HepG2 (cell line): ENCODE data around the gene PRR29. TPM values are rescaled to one million over a fixed set of nuclear protein-coding genes. Genes with fewer than 3 reads are reported as not detected.
A peak's percentile ranks its signal among the peaks of the same experiment; 100 is the strongest.

ENCODE experiments used
- ATAC-seq: fragments of 200-7000 bp; cut with Tn5 transposase; 3 replicates; pipeline ENCODE4 v1.9.1; 2020; ENCODE audit warnings: mild to moderate bottlenecking, moderate library complexity
- Bru-seq: library from RNA; stranded (reverse); fragments of 400-500 nt; gene quantifications from one replicate; lab custom pipeline; 2021; lab: Mats Ljungman, UMichigan
- BruChase-seq, 2 experiments: library from RNA; stranded (reverse); fragments of 400-500 nt; gene quantifications; one replicate each; lab custom pipeline; 2021; lab: Mats Ljungman, UMichigan
- BruUV-seq: library from RNA; stranded (reverse); fragments of 400-500 nt; replicated peaks from 2 replicates; lab custom pipeline; 2021; lab: Mats Ljungman, UMichigan
- CTCF ChIA-PET: fragments of 300-600 bp; formaldehyde crosslinking; extraction: SDS; loops from one replicate; lab custom pipeline; 2021; ENCODE audit warnings: low total read pairs, inconsistent platforms, low intra/inter-chr PET ratio; lab: Yijun Ruan, JAX
- POLR2A ChIA-PET: fragments of 350-600 bp; sonication (Branson Sonifier 250); formaldehyde crosslinking; loops from one replicate; lab custom pipeline; 2020; ENCODE audit warnings: antibody characterized with exemption, inconsistent platforms; lab: Yijun Ruan, JAX
- DNase-seq: peaks from one replicate; pipeline ENCODE4 v3.0.0-alpha.2; 2015; ENCODE audit warnings: low spot score
- FAIRE-seq: peaks from 3 replicates; lab custom pipeline; 2011; peaks lifted over from hg19 to GRCh38; lab: Jason Lieb, UNC
- H2AFZ ChIP-seq: one replicate; pipeline ENCODE4 v1.6.1; 2011; ENCODE audit warnings: low read length, inconsistent platforms
- H3K27ac ChIP-seq: fragments of 300-600 bp; 3 replicates; pipeline ENCODE4 v1.8.0; 2011; ENCODE audit warnings: mixed run types, mild to moderate bottlenecking, mixed read lengths, low read length, inconsistent platforms; ENCODE audit not compliant: insufficient read depth; ENCODE audit errors: extremely low read length
- H3K27me3 ChIP-seq, 2 experiments: fragments of 200-600 bp in 1 of 2; 2 replicates in 1 of 2; 3 replicates in 1 of 2; pipeline versions ENCODE4 v1.6.0 to v1.8.0; 2011; ENCODE audit warnings: low read length in 2 of 2, mild to moderate bottlenecking in 2 of 2, moderate library complexity in 2 of 2, inconsistent platforms in 1 of 2; ENCODE audit not compliant: insufficient read depth in 2 of 2, control insufficient read depth in 1 of 2
- H3K36me3 ChIP-seq, 2 experiments: fragments of 200-600 bp in 1 of 2; replicated peaks in 1 of 2; 2 replicates in 1 of 2; 3 replicates in 1 of 2; pipeline versions ENCODE4 v1.5.1 to v1.8.0; 2011; ENCODE audit warnings: low read length in 2 of 2, inconsistent platforms in 1 of 2; ENCODE audit not compliant: insufficient read depth in 2 of 2, control insufficient read depth in 1 of 2
- H3K4me1 ChIP-seq: 2 replicates; pipeline ENCODE4 v1.5.1; 2012; ENCODE audit warnings: low read length, inconsistent platforms; ENCODE audit not compliant: insufficient read depth
- H3K4me2 ChIP-seq: 2 replicates; pipeline ENCODE4 v1.6.0; 2011; ENCODE audit warnings: low read depth, low read length, inconsistent platforms
- H3K4me3 ChIP-seq, 3 experiments: fragments of 200-600 bp in 1 of 3; sonication (generic), shearing (Covaris generic) in 1 of 3; replicated peaks in 1 of 3; 2 replicates each; pipeline ENCODE4 v1.5.1; 2011 to 2016; ENCODE audit warnings: low read length in 3 of 3, inconsistent platforms in 2 of 3, low read depth in 2 of 3, mild to moderate bottlenecking in 2 of 3, control low read depth in 1 of 3, mixed read lengths in 1 of 3; ENCODE audit not compliant: insufficient read depth in 1 of 3
- H3K79me2 ChIP-seq: one replicate; pipeline ENCODE4 v1.6.1; 2011; ENCODE audit warnings: low read length, inconsistent platforms; ENCODE audit not compliant: insufficient read depth
- H3K9ac ChIP-seq: 2 replicates; pipeline ENCODE4 v1.6.0; 2011; ENCODE audit warnings: mild to moderate bottlenecking, low read depth, low read length, inconsistent platforms; ENCODE audit not compliant: insufficient read depth
- H3K9me3 ChIP-seq: 2 replicates; pipeline ENCODE4 v1.5.1; 2012; ENCODE audit warnings: mild to moderate bottlenecking, low read length
- H4K20me1 ChIP-seq: 2 replicates; pipeline ENCODE4 v1.6.0; 2011; ENCODE audit warnings: inconsistent platforms, mild to moderate bottlenecking, low read length, moderate library complexity; ENCODE audit not compliant: insufficient read depth
- CTCF ChIP-seq: sonication (generic); formaldehyde crosslinking; IDR thresholded peaks from 2 replicates; pipeline ENCODE4 v1.5.0; 2020; ENCODE audit warnings: mild to moderate bottlenecking, missing genetic modification reagents, moderate library complexity
- ELF3 ChIP-seq: IDR thresholded peaks from 2 replicates; pipeline ENCODE4 v1.6.1; 2016; ENCODE audit warnings: missing genetic modification reagents, missing compliant biosample characterization
- FOSL1 ChIP-seq: sonication (generic); formaldehyde crosslinking; IDR thresholded peaks from 2 replicates; pipeline ENCODE4 v1.9.0; 2021; ENCODE audit warnings: missing genetic modification reagents, borderline replicate concordance
- GMEB1 ChIP-seq: sonication (generic); formaldehyde crosslinking; IDR thresholded peaks from 2 replicates; pipeline ENCODE4 v1.5.1; 2020; ENCODE audit warnings: missing genetic modification reagents, mild to moderate bottlenecking, borderline replicate concordance
- HDAC6 ChIP-seq: fragments of 200-600 bp; sonication (generic); IDR thresholded peaks from 2 replicates; pipeline ENCODE4 v1.7.0; 2017; ENCODE audit warnings: mild to moderate bottlenecking, antibody characterized with exemption, low read length, low read depth
- HIVEP1 ChIP-seq: sonication (generic); formaldehyde crosslinking; IDR thresholded peaks from 2 replicates; pipeline ENCODE4 v1.4.0; 2020; ENCODE audit warnings: mild to moderate bottlenecking, missing genetic modification reagents
- MATR3 ChIP-seq: sonication (generic); formaldehyde crosslinking; IDR thresholded peaks from 2 replicates; pipeline ENCODE4 v1.4.0; 2020; ENCODE audit warnings: missing genetic modification reagents
- RXRB ChIP-seq: IDR thresholded peaks from 2 replicates; pipeline ENCODE4 v1.6.1; 2016; ENCODE audit warnings: borderline replicate concordance, missing genetic modification reagents, missing compliant biosample characterization
- STAT5B ChIP-seq: sonication (generic); formaldehyde crosslinking; IDR thresholded peaks from 2 replicates; pipeline ENCODE4 v1.4.0; 2020; ENCODE audit warnings: missing genetic modification reagents
- TEAD2 ChIP-seq: sonication (generic); formaldehyde crosslinking; IDR thresholded peaks from 2 replicates; pipeline ENCODE4 v1.9.0; 2021; ENCODE audit warnings: missing genetic modification reagents
- ZFP90 ChIP-seq: sonication (generic); formaldehyde crosslinking; IDR thresholded peaks from 2 replicates; pipeline ENCODE4 v1.8.0; 2022; ENCODE audit warnings: missing genetic modification reagents, mild to moderate bottlenecking, inconsistent platforms, borderline replicate concordance
- ZNF225 ChIP-seq: sonication (generic); formaldehyde crosslinking; IDR thresholded peaks from 2 replicates; pipeline ENCODE4 v1.4.0; 2020; ENCODE audit warnings: mild to moderate bottlenecking, missing genetic modification reagents
- ZNF263 ChIP-seq: sonication (generic); formaldehyde crosslinking; IDR thresholded peaks from 2 replicates; pipeline ENCODE4 v1.4.0; 2020; ENCODE audit warnings: missing genetic modification reagents
- ZNF274 ChIP-seq: sonication (generic); formaldehyde crosslinking; IDR thresholded peaks from 2 replicates; pipeline ENCODE4 v1.5.1; 2020; ENCODE audit warnings: mild to moderate bottlenecking, missing genetic modification reagents
- ZNF44 ChIP-seq: sonication (generic); formaldehyde crosslinking; IDR thresholded peaks from 2 replicates; pipeline ENCODE4 v1.5.1; 2020; ENCODE audit warnings: mild to moderate bottlenecking, missing genetic modification reagents
- ZNF468 ChIP-seq: sonication (generic); formaldehyde crosslinking; IDR thresholded peaks from 2 replicates; pipeline ENCODE4 v1.8.0; 2022; ENCODE audit warnings: mild to moderate bottlenecking, moderate library complexity, missing genetic modification reagents
- WGBS: methylation state at CpG from one replicate; pipeline ENCODE4 v1.1.6; 2017; ENCODE audit warnings: low lambda C conversion rate; 5-methylcytosine and 5-hydroxymethylcytosine counted together
- in situ Hi-C: cut with HindIII; loops from 2 replicates; pipeline ENCODE4 v1.10.0; 2017; ENCODE audit warnings: low pct_unique_long_range_greater_than_20kb; ENCODE audit not compliant: extremely low pct_ligation_motif_present
- intact Hi-C: fragments of 100-400 bp; cut with micrococcal nuclease; formaldehyde crosslinking; loops from one replicate; pipeline ENCODE4 v1.10.0; 2022; ENCODE audit not compliant: unreplicated experiment
- long read RNA-seq, 2 experiments: library from RNA in 1 of 2; library from polyadenylated mRNA in 1 of 2; stranded (forward) in 1 of 2; unstranded in 1 of 2; transcript quantifications; one replicate each; pipeline ENCODE4 v2.0.0, GENCODE V29; 2019 to 2022
- polyA minus RNA-seq, 3 experiments: library from RNA; depleted of rRNA, polyadenylated mRNA; stranded (reverse); fragments of >200 nt; gene quantifications; 2 replicates each; pipeline ENCODE4 v1.2.3, GENCODE V29; 2011; ENCODE audit warnings: low replicate concordance in 1 of 3
- polyA plus RNA-seq, 8 experiments: library from polyadenylated mRNA; depleted of rRNA in 3 of 8; stranded (reverse) in 7 of 8; unstranded in 1 of 8; fragments of >200 nt; fragmentation: Illumina TruSeq in 4 of 8; extraction: Trizol in 4 of 8; gene quantifications; 2 replicates each; pipeline versions ENCODE4 v1.2.1 to v1.2.3, GENCODE V29; 2011 to 2016; ENCODE audit warnings: low read depth in 4 of 8, missing spikeins in 1 of 8, mixed read lengths in 1 of 8; ENCODE audit not compliant: insufficient read depth in 1 of 8
- total RNA-seq, 5 experiments: library from RNA; depleted of rRNA; stranded (reverse); fragments of >200 nt; fragmentation: Illumina TruSeq; extraction: Trizol; gene quantifications; 2 replicates each; pipeline ENCODE4 v1.2.3, GENCODE V29; 2016; ENCODE audit warnings: low read depth in 1 of 5

PRR29 gene
- total RNA-seq (2016; rRNA removed; fragmentation: Illumina TruSeq; extraction: Trizol), result 0.07 and 0.11 TPM in 2 replicates
- not detected in 2 replicates for total RNA-seq (2016; cell fraction: cytosol; rRNA removed; fragmentation: Illumina TruSeq; extraction: Trizol; ENCODE audit: low read depth)
- 0.19 TPM in 1 of 2 replicates, not detected in the other for total RNA-seq (2016; cell fraction: insoluble cytoplasmic fraction; rRNA removed; fragmentation: Illumina TruSeq; extraction: Trizol)
- 0.06 and 0.14 TPM in 2 replicates for total RNA-seq (2016; cell fraction: membrane; rRNA removed; fragmentation: Illumina TruSeq; extraction: Trizol)
- not detected in 2 replicates for total RNA-seq (2016; cell fraction: nucleus; rRNA removed; fragmentation: Illumina TruSeq; extraction: Trizol)
- 0.08 and 0.20 TPM in 2 replicates for polyA plus RNA-seq (2011; rRNA removed)
- 0.06 and 0.07 TPM in 2 replicates for polyA plus RNA-seq (2011; cell fraction: cytosol; rRNA removed)
- polyA plus RNA-seq (2011; cell fraction: nucleus; rRNA removed), result 0.73 and 0.96 TPM in 2 replicates
- polyA plus RNA-seq (2012), result 0.21 and 0.40 TPM in 2 replicates
- 0.10 and 0.11 TPM in 2 replicates for polyA plus RNA-seq (2016; cell fraction: cytosol; fragmentation: Illumina TruSeq; extraction: Trizol; ENCODE audit: low read depth)
- 0.23 TPM in 1 of 2 replicates, not detected in the other for polyA plus RNA-seq (2016; cell fraction: insoluble cytoplasmic fraction; fragmentation: Illumina TruSeq; extraction: Trizol; ENCODE audit: low read depth)
- polyA plus RNA-seq (2016; cell fraction: membrane; fragmentation: Illumina TruSeq; extraction: Trizol; ENCODE audit: low read depth), result not detected in 2 replicates
- polyA plus RNA-seq (2016; cell fraction: nucleus; fragmentation: Illumina TruSeq; extraction: Trizol; ENCODE audit: insufficient read depth, low read depth), result not detected in 2 replicates
- polyA minus RNA-seq (2011; rRNA and poly(A)+ RNA removed; ENCODE audit: low replicate concordance), result 0.16 TPM in 1 of 2 replicates, not detected in the other
- not detected in 2 replicates for polyA minus RNA-seq (2011; cell fraction: cytosol; rRNA and poly(A)+ RNA removed)
- 0.26 and 0.37 TPM in 2 replicates for polyA minus RNA-seq (2011; cell fraction: nucleus; rRNA and poly(A)+ RNA removed)
- not detected for Bru-seq, nascent RNA
- BruChase-seq, experiment 1, labeled RNA remaining after a 6-hour chase, result percentile 12 among the genes with signal in this experiment
- BruChase-seq, experiment 2, labeled RNA remaining after a 2-hour chase, result percentile 11 among the genes with signal in this experiment
- long read RNA-seq, experiment 1, result 0 reads
- long read RNA-seq, experiment 2, result 0 reads

GRCh38 chr17:63998050-63998720 is at the start of gene PRR29:
PRR29 (plus strand) TSS chr17:63998351; CDS start chr17:63998365, 14 bp downstream.
- H3K36me3 ChIP-seq, result no peaks in the 10 kb centered on the region
- no peaks in the 10 kb centered on the region for H4K20me1 ChIP-seq
- peaks cover 49% of the 10 kb centered on the region for H3K4me1 ChIP-seq
- no peak for FAIRE-seq
- peaks cover 10 to 37% of the 10 kb centered on the region in 2 experiments; a peak in 4 of 5 replicates for H3K27me3 ChIP-seq
- peak; percentile 66 for DNase-seq
- no TSS peak for BruUV-seq
- in situ Hi-C loops, result no loop called here
- ATAC-seq, result peak; percentile 76
- H3K79me2 ChIP-seq, result no peaks in the 10 kb centered on the region
- peak within 1 kb of the TSS; percentile 67 to 87 (median 79) for H3K4me3 ChIP-seq
- peak within 1 kb of the TSS; percentile 56 for H2AFZ ChIP-seq
- peak within 1 kb of the TSS; percentile 92 for H3K4me2 ChIP-seq
- intact Hi-C loops, result no loop called here
- peak within 1 kb of the TSS; percentile 33; the same call in 1 of the 2 replicates for H3K9ac ChIP-seq
- H3K27ac ChIP-seq, result no peak within 1 kb of the TSS
- 9% methylated on average over 40 of the region's 43 CpGs for WGBS
- H3K9me3 ChIP-seq, result no peaks in the 10 kb centered on the region
- CTCF ChIA-PET, result no interaction called here
- POLR2A ChIA-PET, result interaction anchor here (0.6 kb wide), 1 partner anchor 396 kb away, joined by 3 read pairs; no protein-coding TSS in a partner anchor
- TF ChIP-seq ZNF225 (CRISPR knock-in tag), result no peak
- TF ChIP-seq STAT5B (CRISPR knock-in tag), result no peak
- TF ChIP-seq GMEB1 (CRISPR knock-in tag), result 0 out of 2 replicates have a peak, but pooled peaks have one; percentile 39
- TF ChIP-seq ZNF468 (CRISPR knock-in tag), result no peak
- TF ChIP-seq MATR3, result no peak
- TF ChIP-seq ELF3 (CRISPR knock-in tag), result peak; percentile 58
- no peak for TF ChIP-seq ZNF274 (CRISPR knock-in tag)
- peak; percentile 33; the same call in 1 of the 2 replicates for TF ChIP-seq RXRB (CRISPR knock-in tag)
- no peak for TF ChIP-seq FOSL1
- peak; percentile 56; the same call in 1 of the 2 replicates for TF ChIP-seq ZNF263
- TF ChIP-seq CTCF (CRISPR knock-in tag), result 0 out of 2 replicates have a peak, but pooled peaks have one; percentile 11
- no peak for TF ChIP-seq HIVEP1 (CRISPR knock-in tag)
- TF ChIP-seq HDAC6, result no peak
- no peak for TF ChIP-seq TEAD2
- TF ChIP-seq ZNF44, result no peak
- TF ChIP-seq ZFP90 (CRISPR knock-in tag), result no peak
